NCI-H2196 (cell line): ENCODE data around the gene LHX3.

Experiments used
- DNase-seq: peaks from one replicate; lab custom pipeline; 2025; ENCODE audit not compliant: unreplicated experiment; lab: John Stamatoyannopoulos, UW

The LHX3 gene

DNA sequence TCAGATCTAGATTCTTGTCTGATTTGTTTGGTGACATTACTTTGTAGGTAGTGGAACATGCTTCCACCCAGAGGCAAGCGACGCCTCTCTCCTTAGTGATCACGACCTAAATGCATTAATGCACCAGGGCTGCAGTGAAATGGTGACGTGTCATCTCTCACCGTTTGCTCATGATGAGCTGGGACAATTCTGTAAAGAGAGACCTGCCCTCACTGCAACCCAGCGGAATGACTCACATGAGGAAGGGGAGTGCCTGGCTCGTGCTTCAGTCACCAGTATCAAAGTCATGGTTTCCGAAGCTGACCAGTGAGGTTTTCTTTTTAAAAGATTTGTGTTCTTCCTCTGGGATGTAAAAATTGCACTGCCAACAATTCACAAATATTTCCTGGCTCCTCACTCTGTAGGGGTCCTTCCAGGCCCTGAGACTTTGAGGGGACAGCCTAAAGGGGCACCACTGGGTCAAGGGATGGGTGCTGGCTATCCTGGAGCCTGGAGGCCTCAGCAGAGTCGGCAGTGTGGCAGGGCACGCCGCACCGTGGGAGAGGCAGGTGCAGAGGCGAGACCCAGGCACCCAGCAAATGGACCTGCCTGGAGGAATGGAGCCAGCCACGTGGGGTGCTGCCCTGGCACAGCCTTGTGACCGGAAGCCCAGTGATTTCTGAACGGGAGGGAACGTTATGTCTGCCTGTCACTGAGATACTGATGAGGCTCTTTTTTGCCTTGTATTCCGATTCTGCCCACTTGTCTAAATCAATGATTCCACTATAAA is 23.4 kb upstream of the LHX3 start:
- no peak for DNase-seq

DNA sequence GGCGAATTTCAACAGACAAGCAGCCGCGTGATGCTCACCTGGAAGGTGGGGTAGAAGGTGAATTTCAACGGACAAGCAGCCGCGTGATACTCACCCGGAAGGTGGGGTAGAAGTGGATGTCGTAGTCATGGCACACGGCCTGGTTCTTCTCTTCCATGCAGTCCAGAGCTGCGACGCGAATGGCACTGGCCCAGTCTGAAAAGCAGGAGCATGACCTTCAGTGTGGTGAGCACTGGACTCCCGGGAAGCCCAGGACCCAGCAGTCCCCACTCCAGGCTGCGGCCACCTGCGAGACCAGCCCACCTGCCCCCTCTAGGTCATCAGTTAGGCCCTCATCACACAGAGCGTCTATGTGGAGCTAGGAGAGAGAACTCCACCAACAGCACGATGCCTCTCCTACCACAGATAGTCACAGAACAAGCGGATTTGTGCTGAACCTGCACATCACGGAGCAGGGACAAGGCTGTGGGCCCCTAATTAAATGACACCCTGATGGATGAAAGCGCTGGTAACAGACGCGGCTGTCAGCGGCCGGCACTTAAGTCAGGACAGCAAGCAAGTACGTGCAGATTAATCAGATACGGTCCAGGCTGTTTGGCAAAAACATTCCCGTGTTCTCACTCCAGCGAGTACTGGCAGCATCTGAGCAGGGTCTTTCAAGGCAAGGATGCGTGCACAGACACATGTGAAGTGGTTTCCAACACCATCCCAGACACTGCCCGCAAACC is 21.9 kb upstream of the LHX3 start:
- DNase-seq, result no peak

DNA sequence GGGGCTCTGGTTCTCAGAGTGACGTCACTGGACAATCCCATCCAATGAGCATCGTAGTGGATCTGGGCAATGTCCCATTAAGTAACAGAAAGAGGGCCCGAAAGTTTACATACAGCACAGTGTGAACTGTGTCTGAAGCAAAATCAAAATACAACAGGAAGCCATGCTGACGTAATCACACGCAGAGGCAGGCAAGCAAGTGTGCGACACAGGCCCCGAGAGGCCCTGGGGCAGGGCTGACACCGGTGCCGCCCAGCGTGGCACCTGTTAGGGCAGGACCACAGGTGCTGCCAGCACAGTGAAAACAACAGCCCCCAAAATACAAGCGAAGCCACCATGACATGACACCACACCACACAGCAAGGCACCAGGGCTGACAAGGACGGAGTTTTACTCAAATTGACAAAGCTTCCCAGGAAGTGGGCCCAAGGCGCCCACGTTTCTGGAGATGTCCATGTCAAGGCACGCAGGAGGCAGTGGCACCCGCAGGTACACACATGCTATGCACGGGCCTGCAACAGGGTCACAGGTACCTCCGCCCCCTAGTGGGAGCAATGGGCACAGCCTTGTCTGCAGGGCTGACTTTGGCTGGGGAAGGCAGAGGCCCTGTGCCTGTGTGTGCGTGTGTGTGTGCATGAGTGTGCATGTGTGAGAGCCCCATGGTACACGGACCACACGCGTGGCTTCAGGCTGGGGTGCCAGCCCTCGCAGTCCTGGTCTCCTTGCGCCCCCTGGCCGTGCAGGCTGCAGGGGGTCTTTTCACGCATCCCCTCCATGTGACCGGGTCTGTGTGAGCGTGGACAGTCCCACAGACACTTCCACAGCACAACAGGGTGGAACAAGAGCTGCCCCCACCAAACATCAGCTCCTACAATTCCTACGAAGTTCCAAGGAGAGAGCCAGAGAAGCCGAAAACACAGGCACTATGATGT is 21.1 kb upstream of the LHX3 start:
- peak; percentile 68 for DNase-seq

DNA sequence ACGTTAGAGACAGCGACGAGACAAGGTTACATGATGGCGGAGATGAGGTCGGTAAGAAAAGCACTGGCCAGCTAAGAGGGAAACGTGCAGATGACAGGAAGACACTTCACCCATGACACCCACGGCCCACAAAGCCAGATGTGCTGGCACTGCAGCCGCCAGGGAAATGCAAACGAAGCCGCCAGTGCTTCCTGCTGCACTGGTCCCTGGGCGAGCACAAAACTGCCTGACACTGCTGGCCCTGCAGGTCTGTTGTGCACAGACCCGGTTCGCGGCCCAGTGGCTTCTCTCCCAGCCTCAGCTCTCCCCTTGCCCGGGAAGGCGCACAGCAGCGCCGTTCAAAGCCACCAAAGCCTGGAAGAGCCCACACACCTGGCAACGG is 20.4 kb upstream of the LHX3 start:
- DNase-seq, result no peak

DNA sequence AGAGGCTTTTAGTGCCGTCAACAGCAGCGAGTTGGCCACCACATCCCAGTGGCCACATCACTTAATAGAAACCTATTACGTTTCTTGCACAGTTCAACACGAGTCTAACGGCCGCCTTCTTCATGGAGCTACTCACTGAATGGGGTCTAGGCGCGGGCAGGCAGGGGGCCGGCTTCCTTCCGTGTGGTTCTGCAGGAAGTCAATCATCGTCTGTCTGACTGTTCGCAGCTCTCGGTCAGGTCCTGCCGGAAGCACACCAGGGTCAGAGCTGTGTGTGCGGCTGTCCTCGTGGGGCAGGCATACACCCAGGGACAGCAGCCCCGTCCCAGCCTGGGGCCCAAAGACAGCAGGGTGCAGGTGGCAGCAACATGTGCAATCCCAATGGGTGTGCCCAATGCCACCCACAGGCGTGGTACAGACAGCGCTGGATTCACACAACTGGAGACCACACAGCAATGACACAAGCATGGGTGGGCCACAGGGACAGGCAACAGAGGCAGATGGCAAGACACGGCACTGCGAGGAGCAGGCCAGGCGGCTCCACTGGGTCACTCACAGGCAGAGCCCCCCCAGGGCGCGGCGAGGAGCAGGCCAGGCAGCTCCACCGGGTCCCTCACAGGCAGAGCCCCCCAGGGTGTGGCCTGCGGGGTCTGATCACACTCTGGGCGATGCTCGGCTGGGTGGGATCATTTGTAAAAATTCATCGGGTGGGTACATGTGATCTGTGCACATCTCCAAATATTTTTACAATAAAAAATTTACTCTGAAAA is 19.1 kb upstream of the LHX3 start:
- DNase-seq, result no peak

DNA sequence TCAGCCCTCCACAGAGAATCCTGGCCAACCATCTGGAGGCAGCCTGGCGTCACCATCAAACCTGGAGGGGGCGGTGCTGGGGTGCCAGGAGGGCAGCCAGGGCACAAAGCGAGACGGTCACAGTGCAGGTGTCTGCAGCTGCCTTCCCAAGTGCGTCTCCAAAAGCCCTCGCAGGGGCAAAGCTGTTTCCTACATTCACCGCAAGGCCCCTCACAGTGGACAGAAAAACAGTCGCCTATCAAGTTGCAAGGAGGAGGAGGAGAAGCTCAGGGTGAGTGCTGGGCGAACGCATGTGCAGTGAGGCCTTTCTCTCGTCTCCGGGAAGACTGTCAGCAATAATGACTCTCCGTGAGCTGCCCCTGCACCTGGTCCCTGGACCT is 18.0 kb upstream of the LHX3 start:
- no peak for DNase-seq

DNA sequence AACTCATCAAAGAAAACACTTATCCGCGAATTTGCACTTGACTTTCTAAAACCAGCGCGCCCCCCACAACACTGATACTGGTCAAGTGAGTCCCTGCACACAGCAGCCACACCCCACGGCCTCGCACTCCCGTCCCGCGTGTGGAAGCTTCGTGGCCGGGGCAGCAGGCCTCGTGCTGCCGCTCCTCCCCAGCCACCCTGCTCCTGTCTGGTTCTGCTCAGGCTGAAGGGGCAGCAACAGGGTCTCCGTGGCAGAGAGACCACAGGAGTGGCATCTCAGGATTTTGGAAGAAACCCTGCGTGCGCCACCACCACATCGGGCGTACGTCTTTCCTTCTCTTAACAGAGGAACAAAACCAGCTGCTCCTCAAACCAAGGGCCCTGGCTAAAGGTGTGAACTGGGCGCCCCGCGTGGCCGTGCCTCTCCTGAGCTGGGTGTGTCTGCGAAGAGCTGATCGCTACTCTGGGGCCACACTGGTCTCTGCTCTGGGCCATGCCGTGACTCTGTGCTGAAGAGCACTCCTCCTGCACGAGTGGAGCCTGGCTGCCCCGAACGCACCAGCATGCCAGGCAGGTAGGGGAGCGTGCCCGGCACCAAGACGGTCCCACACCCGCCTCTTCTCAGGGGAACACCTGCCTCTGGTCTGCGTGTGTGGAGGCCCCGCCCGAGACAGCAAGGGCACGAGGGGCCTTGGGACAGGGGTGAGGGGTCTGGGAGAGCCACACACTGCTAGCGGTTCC is 17.4 kb upstream of the LHX3 start:
- DNase-seq, result no peak

DNA sequence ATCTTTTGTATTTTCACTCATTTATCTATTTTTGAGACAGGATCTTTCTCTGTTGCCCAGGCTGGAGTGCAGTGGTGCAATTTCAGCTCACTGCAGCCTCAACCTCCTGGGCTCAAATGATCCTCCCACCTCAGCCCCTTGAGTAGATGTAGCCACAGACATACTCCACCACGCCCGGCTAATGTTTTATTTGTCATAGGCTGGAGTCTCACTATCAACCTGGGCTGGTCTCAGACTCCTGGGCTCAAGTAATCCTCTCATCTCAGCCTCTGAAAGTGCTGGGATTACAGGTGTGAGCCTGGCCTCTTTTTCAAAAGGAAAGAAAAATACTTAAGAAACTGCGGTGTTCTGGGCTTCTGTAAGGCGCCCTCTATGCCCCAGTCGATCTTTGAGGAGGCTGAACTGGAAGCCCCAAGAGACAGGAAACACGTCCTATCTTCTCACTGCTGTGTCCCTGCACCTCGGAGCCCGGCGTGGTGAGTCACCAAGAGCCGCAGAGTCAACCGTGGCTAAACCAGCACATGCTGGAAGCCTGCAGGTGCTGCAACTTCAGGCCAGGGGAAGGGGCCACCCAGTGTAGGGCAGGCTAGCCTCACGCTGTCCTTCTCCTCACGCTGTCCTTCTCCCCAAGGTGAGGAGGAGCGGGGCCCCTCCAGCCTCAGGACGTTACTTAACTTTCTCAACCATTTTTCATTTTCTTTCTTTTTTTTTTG is 15.2 kb upstream of the LHX3 start:
- no peak for DNase-seq

DNA sequence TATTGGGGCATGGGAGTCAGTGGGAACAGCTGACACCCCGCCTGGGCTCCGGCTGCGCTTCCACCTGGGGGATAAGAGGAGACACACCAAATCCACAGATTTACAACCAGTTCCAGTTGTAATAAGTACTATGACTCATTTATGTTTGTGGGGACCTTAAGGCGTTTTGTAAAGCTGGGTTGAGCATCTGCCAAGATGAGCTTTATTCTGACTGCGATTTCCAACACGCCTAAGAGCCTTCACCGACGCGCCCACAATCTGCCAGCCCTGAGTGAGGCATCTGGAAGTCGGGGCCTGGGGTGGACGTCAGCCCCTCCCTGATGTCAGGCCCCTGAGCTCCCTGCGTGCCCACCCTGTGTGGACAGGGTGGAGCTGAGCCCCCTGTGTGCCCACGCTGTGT is 14.3 kb upstream of the LHX3 start:
- no peak for DNase-seq

DNA sequence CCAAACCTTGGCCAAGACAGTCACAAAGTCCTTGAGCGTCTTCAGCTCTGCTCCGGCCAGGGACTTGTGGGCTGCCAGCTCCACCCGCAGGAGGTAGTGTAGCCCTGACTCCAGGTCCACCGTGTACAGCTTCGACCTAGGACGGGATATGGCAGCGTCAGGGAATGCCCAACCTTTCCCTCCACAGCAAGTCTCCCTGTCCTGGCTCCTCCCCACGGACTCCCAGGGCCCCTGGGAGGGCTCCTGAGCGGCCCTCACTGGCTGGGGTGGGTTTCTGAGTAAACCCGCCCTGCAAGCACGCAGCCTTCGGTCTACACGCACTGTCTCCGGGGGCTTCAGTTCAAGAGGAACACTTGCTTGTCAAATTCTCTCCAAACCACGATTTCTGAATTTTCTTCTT is 13.7 kb upstream of the LHX3 start:
- no peak for DNase-seq

DNA sequence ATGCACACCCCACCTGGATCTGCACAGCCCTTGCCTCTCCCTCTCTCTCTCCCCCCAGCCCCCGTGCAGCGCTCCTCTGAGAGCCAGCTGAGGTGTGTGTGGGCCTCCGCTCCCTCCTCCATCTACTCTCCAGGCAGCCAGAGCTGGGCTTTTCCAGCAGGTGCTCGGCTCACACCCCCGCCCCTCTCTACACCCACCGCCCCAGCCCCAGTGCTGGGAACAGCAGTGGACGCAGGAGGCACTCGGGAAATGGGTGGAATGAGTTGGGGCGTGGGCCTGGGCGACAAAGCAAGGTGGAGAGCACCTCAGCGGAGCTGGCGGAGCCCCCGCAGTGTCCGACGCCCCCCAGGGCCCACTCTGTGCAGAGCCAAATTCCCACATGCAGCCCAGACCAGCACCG is 13.3 kb upstream of the LHX3 start:
- DNase-seq, result no peak

DNA sequence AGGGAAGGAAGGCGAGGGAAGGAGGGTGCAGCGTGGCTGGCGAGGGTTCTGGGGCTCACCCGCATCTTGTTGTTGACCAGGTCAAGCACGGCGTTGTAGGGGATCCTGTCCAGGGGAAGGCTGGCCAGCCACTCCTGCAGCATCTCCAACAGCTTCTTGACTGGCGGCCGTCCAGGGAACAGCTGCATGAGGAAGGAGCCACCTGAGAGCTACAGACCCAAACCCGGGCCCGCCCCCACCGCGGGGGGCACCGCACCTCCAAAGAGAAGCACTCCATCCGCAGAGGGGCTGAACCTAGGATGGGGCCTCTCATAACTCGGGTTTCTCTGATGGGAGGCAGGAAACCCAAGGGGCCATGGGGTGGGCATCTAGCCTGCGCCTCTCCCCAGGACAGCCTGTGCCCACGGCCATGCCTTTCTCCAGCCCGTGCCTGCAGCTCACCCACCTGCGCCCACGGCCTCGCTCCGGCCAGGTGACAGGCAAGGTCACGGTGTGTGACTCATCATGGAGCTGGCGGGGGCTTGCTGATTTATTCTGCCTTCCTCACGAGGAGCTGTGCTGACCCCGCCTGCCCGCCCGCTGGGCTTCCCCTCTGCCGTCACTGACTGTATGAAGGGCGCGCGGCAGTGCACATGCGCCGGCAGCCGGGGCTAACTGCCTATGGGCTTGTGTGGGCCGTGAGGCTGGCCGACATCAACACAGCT is 11.8 kb upstream of the LHX3 start:
- no peak for DNase-seq

DNA sequence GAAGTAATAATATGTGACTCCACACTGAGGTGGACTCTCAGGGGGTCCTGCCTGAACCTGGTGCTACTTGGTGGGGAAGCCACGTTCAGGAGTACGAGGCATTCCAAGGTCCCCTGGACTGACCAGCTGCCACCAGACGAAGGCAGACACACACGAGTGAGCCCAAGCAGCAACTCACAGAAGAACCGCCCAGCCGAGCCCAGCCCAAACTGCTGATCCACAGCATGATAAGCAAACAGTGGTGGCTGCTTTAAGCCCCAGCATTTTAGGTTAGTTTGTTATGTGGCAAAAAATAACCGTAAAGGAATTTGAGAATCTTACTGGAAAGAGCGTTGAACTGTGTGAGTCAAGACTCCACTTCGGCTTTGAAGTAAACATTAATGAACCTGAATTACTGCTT is 8.8 kb upstream of the LHX3 start:
- no peak for DNase-seq

DNA sequence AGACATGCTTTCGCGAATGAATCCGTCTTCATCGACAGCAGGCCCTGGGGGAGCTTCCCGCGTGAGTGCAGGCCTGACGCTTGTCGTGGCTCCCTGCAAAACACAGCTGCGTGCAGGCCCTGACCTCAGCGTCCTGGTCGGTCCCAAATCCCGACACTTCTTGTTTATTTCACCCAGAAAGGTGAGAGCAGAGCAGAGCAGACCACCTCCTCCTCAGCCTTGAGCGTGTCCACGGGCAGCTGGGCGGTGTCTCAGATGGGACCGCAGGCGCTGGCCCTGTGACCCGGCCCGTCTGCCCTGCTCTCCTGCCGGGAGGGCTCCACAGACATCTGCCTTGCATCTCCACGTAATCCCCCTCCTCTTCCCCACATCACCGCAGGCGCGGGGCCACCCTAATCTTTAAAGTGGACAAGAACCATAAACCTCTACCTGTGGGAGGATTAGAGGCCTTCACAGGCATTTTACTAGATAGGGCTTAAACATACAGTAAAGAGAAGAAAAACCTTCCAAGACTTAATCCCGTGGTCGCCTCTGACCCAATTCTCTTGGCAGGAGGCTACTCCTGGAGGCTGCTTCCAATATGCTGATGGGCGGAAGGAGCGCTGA is 7.5 kb upstream of the LHX3 start:
- DNase-seq, result no peak

DNA sequence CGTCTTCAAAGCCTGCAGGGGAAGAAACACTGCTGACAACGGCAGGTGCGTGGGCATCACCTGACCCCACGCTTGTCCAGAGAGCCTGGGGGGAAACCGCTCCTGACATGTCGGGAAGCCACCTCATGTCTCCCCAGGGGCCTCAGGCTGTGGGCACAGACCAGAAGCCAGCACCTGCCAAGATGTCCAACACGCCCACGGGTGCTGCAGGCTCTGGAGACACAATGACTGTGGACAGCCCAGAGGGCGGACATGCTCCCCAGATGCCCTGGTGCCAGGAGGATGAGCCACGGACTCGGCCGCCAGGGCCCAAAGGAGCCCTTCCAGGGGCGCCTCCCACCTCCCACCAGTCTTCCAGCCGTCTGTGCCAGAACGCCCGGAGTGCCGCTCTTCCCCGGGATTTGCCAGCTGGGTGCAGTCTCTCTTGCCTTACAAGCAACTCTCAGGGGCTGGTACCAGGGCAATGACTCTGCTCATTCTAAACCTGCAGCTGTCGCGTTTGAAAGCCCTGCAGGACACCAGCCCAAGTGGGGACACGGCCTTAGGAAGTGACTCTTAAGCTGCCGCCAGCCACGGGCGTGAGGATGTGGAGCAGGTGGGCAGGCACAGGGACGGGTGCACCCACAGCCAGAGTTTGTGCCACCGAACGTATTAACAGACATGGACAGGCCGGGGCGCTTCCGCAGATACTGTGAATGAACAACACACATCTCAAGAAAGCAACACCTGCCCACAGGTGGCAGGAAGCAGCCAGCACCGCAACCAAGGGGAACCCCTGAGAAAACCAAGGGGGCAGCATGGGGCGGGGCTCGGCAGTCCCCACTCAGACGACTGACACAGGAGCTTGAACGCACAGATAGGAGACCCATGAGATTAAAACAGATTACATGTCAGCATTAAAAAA is 6.8 kb upstream of the LHX3 start:
- DNase-seq, result no peak

DNA sequence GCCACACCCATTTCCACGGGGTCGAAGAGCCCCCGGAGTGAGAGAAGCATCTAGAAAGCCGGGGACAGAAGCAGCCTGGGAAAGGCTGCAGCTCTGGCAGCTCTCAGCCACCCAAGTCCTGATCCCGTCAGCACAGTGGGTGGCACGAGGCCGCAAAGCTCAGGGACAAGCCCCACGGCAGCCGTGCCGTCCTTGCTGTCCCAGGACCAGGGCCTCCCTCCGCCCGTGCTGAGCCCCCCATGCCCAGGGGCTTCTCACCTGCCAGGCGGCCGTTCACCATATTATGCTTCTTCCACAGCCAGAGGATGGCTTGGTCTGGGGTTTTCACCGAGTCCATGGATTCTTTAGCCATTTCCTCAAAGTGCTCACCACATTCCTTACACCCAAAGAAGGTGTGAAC is 6.1 kb upstream of the LHX3 start:
- no peak for DNase-seq

DNA sequence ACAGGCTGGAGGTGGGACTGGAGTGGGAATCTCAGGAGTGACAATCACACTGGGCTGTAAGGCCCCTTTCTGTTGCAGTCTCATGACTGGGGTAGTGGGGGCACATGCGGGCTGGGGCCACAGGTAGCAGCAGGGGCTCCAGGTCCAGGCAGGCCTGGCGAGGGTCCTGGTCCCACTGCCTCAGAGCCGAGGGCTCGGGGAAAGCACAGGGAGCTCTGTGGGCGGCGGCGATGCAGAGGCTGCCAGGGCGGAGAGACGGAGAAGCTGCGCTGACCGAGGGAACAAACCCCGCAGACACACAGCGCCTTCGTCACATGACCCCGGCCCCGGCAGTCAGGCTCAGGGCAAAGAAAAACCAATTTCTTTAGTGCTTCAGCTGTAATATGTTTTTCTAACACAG is 5.3 kb upstream of the LHX3 start:
- DNase-seq, result no peak

DNA sequence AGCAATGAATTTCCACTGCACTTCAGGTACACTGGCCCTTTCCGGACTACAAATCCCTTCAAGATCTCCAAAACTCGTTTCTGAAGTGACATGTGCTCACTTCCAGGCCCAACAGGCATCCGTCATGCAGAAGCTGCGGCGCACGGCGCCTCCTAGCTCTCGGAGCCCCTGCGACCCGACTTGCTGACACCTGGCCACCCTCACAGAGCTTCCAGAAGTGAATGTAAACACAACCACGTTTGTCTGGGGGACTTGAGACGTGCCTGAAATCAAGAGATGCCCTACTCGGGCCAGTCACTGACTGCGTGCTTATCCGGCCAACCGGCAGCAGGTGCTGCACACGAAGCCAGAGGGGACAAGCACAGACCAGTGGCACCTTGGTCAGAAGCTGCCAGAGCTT is 4.9 kb upstream of the LHX3 start:
- DNase-seq, result no peak
